ENCODE data around the gene RNF5. TPM values are rescaled to one million over a fixed set of nuclear protein-coding genes. Genes with fewer than 3 reads are reported as not detected.

RNF5 gene
- total RNA-seq, result 55.0 and 69.3 TPM in 2 replicates

DNA sequence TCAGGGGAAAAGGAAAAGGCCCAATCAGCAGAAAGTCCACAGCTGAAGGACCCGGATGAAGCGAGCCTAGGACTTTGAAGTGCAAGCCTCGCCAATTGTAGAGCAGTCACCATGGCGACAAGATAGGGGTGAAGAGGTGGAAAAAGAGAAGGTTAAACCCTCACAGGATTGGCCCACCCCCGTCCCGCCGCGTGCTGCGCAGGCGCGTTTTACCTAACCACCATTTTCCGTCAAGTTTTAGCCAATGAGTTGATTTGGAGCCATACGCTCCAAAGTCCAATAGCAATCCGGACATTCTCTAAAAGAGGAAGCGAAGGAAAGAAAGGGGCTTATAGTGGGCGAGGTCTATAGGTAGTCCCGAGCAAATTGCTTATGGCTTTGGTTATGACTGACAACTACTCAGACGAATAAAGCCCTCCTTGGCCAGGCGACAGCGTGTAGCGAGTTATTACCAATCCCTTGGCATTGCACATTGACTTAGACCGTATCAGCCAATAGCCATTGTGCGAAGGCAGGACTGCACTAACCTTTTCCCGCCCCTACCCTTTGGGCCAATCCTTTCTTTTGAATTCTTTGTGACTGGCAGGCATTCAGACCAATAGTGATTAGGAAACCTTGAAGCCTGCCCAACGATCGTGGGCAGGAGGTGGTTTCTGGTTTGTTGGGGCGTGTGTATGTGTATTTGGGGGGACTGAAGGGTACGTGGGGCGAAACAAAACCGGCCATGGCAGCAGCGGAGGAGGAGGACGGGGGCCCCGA is at the start of gene RNF5:
TSS of gene RNF5 (plus strand) at position 618 of the 759 bp plus-strand sequence. CDS start at position 725, 107 bp downstream.

GRCh38 chr6:32151863-32152768 is 26.1 kb upstream of the RNF5 start, which contains the start of gene PRRT1:
PRRT1 (minus strand) TSS chr6:32151939; CDS start chr6:32151827, 112 bp downstream.

GRCh38 chr6:32153564-32154513 is 24.4 kb upstream of the RNF5 start, which contains the start of gene PPT2:
PPT2 (plus strand) TSS chr6:32154141; CDS start chr6:32154595, 454 bp downstream.

GRCh38 chr6:32164295-32164694 is 13.9 kb upstream of the RNF5 start, which contains the start of gene EGFL8:
EGFL8 (plus strand) TSS chr6:32164595; CDS start chr6:32166166, 1,571 bp downstream.

DNA sequence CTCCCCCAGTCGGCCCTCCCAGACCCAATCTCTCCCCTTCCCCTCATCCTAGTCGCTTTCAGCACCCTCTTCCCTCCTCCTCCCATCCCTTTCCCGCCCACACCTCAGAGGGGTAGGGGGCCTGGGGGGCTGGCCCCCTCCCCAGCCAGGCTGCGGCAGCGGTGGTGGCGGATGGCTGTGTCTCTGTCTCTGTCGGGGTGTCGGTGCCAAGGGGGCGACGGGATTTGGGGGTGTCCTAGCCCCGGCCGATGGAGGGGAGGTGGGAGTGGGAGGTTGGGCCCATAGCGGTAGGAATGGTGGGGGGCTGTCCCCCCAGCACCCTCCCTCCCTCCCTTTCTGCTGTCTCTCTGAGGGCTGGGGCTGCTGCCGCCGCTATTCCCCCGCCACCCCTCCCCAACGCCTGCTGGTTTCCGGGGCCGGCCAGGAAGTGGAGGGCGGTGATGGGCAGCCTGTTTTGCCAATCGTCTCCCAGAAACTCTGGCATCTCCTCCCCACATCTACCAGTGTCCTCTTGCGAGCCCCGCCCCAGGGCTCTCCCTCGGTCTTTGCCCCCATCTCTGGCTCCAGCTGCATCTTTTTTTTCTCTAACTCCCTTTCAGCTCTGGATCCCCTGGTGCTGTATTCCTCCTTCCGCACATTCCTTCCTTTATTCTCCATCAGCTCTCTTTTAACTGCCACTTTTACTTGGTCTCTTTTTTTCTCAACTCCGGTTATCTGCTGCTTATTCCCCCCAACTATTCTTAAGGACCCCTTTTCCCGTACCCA is 2.3 kb upstream of the RNF5 start, which contains the start of gene AGPAT1:
TSS of gene AGPAT1 (minus strand) at position 374 of the 765 bp plus-strand sequence. CDS start 4,588 bp downstream, outside the sequence.

GRCh38 chr6:32184084-32184640 is 6.0 kb downstream of the RNF5 start, which contains the start of gene AGER:
AGER (minus strand) TSS chr6:32184253; CDS start chr6:32184222, 31 bp downstream.

DNA sequence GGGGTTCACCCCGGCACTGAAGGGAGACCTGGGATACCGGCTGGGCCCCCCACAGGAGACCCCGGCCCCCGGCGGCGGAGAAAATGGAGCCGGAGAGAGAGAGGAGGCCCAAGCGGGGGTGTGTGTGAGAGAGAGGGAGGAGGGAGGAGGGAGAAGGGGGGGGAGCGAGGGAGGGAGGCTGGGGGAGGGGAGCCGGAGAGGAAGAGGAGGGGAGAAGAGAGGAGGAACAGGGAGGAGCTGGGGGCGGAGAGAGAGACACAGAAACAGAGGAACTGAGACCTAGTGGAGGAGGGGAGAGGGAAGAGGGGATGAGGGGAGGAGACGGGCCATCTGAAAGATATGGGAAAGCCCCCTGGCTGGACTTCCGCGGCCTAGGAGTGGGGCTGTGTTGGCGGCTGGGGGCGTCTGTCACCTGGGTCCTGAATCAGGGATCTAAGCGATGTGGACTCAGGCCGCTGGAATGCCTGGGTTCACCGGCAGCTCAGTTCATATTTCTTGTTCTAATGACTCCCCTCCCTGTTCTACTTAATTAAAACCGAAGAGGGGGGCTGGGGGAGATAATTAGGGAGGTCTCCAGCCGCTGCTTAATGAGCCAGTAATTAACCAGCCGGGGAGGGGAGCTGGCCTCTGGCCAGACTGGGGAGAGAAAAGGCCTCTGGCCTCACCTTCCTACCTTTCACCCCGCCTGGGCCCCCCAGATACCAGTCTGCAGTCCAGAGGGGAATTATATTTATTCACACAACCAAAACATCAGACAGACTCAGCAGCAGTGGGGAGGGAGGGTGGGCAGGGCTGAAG is 12.0 kb downstream of the RNF5 start, which contains the start of gene PBX2:
TSS of gene PBX2 (minus strand) at position 149 of the 798 bp plus-strand sequence. CDS start 287 bp downstream, outside the sequence.

DNA sequence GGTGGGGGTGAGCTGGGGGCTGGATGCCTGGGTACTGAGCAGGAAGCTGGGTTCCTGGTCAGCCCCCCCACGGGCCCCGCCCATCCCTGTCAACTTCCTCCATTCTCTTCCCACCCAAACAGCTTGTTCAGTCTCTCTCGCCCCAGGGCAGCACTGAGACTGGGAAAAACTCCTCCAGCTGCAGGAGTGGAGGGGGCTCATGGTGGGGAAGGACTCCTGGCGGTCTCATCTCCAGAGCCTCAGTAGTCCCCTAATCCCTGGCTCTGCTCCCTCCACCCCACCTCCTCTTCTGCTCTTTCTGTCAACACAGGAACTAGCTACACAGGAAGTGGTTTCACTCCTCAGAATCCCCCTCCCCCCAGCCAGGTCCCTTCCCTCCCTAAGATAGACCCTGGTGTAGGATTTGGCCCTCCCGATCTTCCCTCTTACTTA is 14.4 kb downstream of the RNF5 start, which contains the start of gene GPSM3:
TSS of gene GPSM3 (minus strand) at position 36 of the 432 bp plus-strand sequence. CDS start 130 bp downstream, outside the sequence.

GRCh38 chr6:32223258-32224235 is 45.3 kb downstream of the RNF5 start, which contains the start of gene NOTCH4:
NOTCH4 (minus strand) TSS chr6:32224067; CDS start chr6:32223928, 139 bp downstream.

Other genes starting within 250 kb of the RNF5 start
- gene CFB, start 232.3 kb upstream of the RNF5 start, total RNA-seq, result 5.2 and 10.7 TPM in 2 replicates
- 80.6 and 127 TPM in 2 replicates for gene NELFE, start 219.4 kb upstream of the RNF5 start, total RNA-seq
- 40.0 and 43.1 TPM in 2 replicates for gene SKIC2, start 219.2 kb upstream of the RNF5 start, total RNA-seq
- gene DXO, start 206.3 kb upstream of the RNF5 start, total RNA-seq, result 13.3 and 24.6 TPM in 2 replicates
- 0.52 and 13.6 TPM in 2 replicates for gene C4A, start 196.3 kb upstream of the RNF5 start, total RNA-seq
- 0.39 and 9.3 TPM in 2 replicates for gene C4B, start 163.6 kb upstream of the RNF5 start, total RNA-seq
- gene CYP21A2, start 140.0 kb upstream of the RNF5 start, total RNA-seq, result not detected in 2 replicates
- 0.52 and 34.1 TPM in 2 replicates for gene TNXB, start 69.1 kb upstream of the RNF5 start, total RNA-seq
- gene ATF6B, start 50.2 kb upstream of the RNF5 start, total RNA-seq, result 20.9 and 43.1 TPM in 2 replicates
- 2.6 and 5.7 TPM in 2 replicates for gene FKBPL, start 48.1 kb upstream of the RNF5 start, total RNA-seq
- gene PRRT1, start 26.5 kb upstream of the RNF5 start, total RNA-seq, result 0.78 and 6.7 TPM in 2 replicates
- gene PPT2, start 24.3 kb upstream of the RNF5 start, total RNA-seq, result 19.8 and 26.9 TPM in 2 replicates
- gene EGFL8, start 13.8 kb upstream of the RNF5 start, total RNA-seq, result 1.0 and 9.7 TPM in 2 replicates
- gene AGPAT1, start 2.3 kb upstream of the RNF5 start, total RNA-seq, result 78.7 and 117 TPM in 2 replicates
- gene AGER, start 5.8 kb downstream of the RNF5 start, total RNA-seq, result 0.65 and 7.7 TPM in 2 replicates
- 40.1 and 40.2 TPM in 2 replicates for gene PBX2, start 11.8 kb downstream of the RNF5 start, total RNA-seq
- 9.7 and 17.7 TPM in 2 replicates for gene GPSM3, start 14.2 kb downstream of the RNF5 start, total RNA-seq
- gene NOTCH4, start 45.7 kb downstream of the RNF5 start, total RNA-seq, result 3.2 and 4.0 TPM in 2 replicates
- gene TSBP1, start 193.5 kb downstream of the RNF5 start, total RNA-seq, result not detected in 2 replicates
- gene BTNL2, start 228.8 kb downstream of the RNF5 start, total RNA-seq, result not detected in 2 replicates

All from epithelial cell of alveolus of lung (primary cell).